HCT116 (cell line): Measurements from ENCODE around the gene ALDH1L1. TPM values are rescaled to one million over a fixed set of nuclear protein-coding genes. Genes with fewer than 3 reads are reported as not detected.

ENCODE experiments used
- ATAC-seq: fragments of 200-7000 bp; cut with Tn5 transposase; 2 replicates; pipeline ENCODE4 v1.9.1; 2020; ENCODE audit warnings: mild to moderate bottlenecking, moderate library complexity
- BruUV-seq: library from RNA; stranded (reverse); fragments of 400-500 nt; replicated peaks from 2 replicates; lab custom pipeline; 2021; lab: Mats Ljungman, UMichigan
- CTCF ChIA-PET: fragments of 300-600 bp; sonication (Branson Sonifier 250); formaldehyde crosslinking; loops from one replicate; lab custom pipeline; 2021; ENCODE audit warnings: antibody characterized with exemption; lab: Charles Lee
- POLR2A ChIA-PET: fragments of 300-600, 350-600 bp; sonication (Branson Sonifier 250); formaldehyde crosslinking; loops from one replicate; lab custom pipeline; 2021; ENCODE audit warnings: antibody characterized with exemption; lab: Charles Lee
- RAD21 ChIA-PET, 2 experiments: fragments of 300-600 bp; sonication (Branson Sonifier 250); formaldehyde crosslinking; loops; one replicate each; lab custom pipeline; 2023; ENCODE audit warnings: low total read pairs in 2 of 2; ENCODE audit not compliant: uncharacterized antibody in 2 of 2, unreplicated experiment in 2 of 2, low non-redundant PET in 1 of 2; lab: Charles Lee
- DNase-seq: peaks from one replicate; pipeline ENCODE4 v3.0.0-alpha.2; 2010; ENCODE audit warnings: low read depth, low spot score
- H2AFZ ChIP-seq: fragments of 200-600 bp; shearing (Covaris generic), sonication (generic); 2 replicates; pipeline ENCODE4 v1.6.1; 2017; ENCODE audit warnings: low read depth, mixed run types, mixed read lengths, antibody characterized with exemption, low read length; ENCODE audit not compliant: poor library complexity, severe bottlenecking
- H3K27ac ChIP-seq: 2 replicates; pipeline ENCODE4 v1.5.1; 2012; ENCODE audit warnings: low read depth, low read length
- H3K27me3 ChIP-seq: fragments of 200-600 bp; sonication (generic); 2 replicates; pipeline ENCODE4 v1.6.1; 2016; ENCODE audit warnings: mixed run types, low read length, mixed read lengths; ENCODE audit not compliant: insufficient read depth
- H3K36me3 ChIP-seq, 2 experiments: fragments of 200-500 bp in 1 of 2; fragments of 200-600 bp in 1 of 2; sonication (Bioruptor generic) in 1 of 2; sonication (generic) in 1 of 2; 2 replicates each; pipeline versions ENCODE4 v1.5.1 to v1.6.1; 2014 to 2016; ENCODE audit warnings: low read length in 2 of 2, inconsistent platforms in 1 of 2, mixed read lengths in 1 of 2, mixed run types in 1 of 2; ENCODE audit not compliant: insufficient read depth in 2 of 2, control insufficient read depth in 1 of 2
- H3K4me1 ChIP-seq, 2 experiments: fragments of 200-600 bp in 1 of 2; sonication (generic) in 1 of 2; 2 replicates each; pipeline versions ENCODE4 v1.5.1 to v1.6.1; 2012 to 2017; ENCODE audit warnings: low read length in 2 of 2, inconsistent platforms in 1 of 2, mild to moderate bottlenecking in 1 of 2, mixed read lengths in 1 of 2, mixed run types in 1 of 2, moderate library complexity in 1 of 2; ENCODE audit not compliant: insufficient read depth in 2 of 2, control insufficient read depth in 1 of 2
- H3K4me2 ChIP-seq: fragments of 200-600 bp; sonication (generic); 2 replicates; pipeline ENCODE4 v1.6.1; 2017; ENCODE audit warnings: mixed run types, low read length, mixed read lengths
- H3K4me3 ChIP-seq, 2 experiments: fragments of 200-600 bp in 1 of 2; sonication (generic) in 1 of 2; replicated peaks in 1 of 2; 2 replicates each; pipeline ENCODE4 v1.5.1; 2011 to 2016; ENCODE audit warnings: low read length in 2 of 2, control low read depth in 1 of 2, low read depth in 1 of 2, mild to moderate bottlenecking in 1 of 2, mixed read lengths in 1 of 2, mixed run types in 1 of 2
- H3K79me2 ChIP-seq: fragments of 200-600 bp; sonication (generic); 2 replicates; pipeline ENCODE4 v1.6.1; 2017; ENCODE audit warnings: mild to moderate bottlenecking, mixed run types, low read length, moderate library complexity, mixed read lengths; ENCODE audit not compliant: insufficient read depth
- H3K9ac ChIP-seq: fragments of 200-600 bp; sonication (generic); 2 replicates; pipeline ENCODE4 v1.6.1; 2016; ENCODE audit warnings: low read length, mixed read lengths
- H3K9me2 ChIP-seq: fragments of 200-600 bp; sonication (generic), shearing (Covaris generic); 2 replicates; pipeline ENCODE4 v1.6.1; 2017; ENCODE audit warnings: mixed run types, mild to moderate bottlenecking, moderate library complexity; ENCODE audit not compliant: insufficient read depth
- H3K9me3 ChIP-seq, 2 experiments: fragments of 200-500 bp in 1 of 2; fragments of 200-600 bp in 1 of 2; sonication (Bioruptor generic) in 1 of 2; sonication (generic) in 1 of 2; 2 replicates each; pipeline ENCODE4 v1.6.1; 2014 to 2017; ENCODE audit warnings: low read length in 2 of 2, mixed read lengths in 2 of 2, inconsistent platforms in 1 of 2, low read depth in 1 of 2, mild to moderate bottlenecking in 1 of 2, mixed run types in 1 of 2, moderate library complexity in 1 of 2; ENCODE audit not compliant: control insufficient read depth in 1 of 2, insufficient read depth in 1 of 2
- H4K20me1 ChIP-seq: fragments of 200-600 bp; sonication (generic), shearing (Covaris generic); 2 replicates; pipeline ENCODE4 v1.6.1; 2017; ENCODE audit warnings: mixed run types, mild to moderate bottlenecking, moderate library complexity; ENCODE audit not compliant: insufficient read depth
- ATF3 ChIP-seq: IDR thresholded peaks from 2 replicates; pipeline ENCODE4 v1.6.1; 2012
- CBX3 ChIP-seq: IDR thresholded peaks from 2 replicates; pipeline ENCODE4 v1.6.1; 2012; ENCODE audit warnings: low read depth
- EGR1 ChIP-seq: IDR thresholded peaks from 2 replicates; pipeline ENCODE4 v1.6.1; 2012; ENCODE audit warnings: low read depth
- ELF1 ChIP-seq: IDR thresholded peaks from 2 replicates; pipeline ENCODE4 v1.6.1; 2012; ENCODE audit warnings: low read depth, borderline replicate concordance
- EZH2 ChIP-seq: fragments of 200-600 bp; sonication (generic); IDR thresholded peaks from 2 replicates; pipeline ENCODE4 v1.6.1; 2017; ENCODE audit warnings: antibody characterized with exemption, mixed run types
- EZH2phosphoT487 ChIP-seq: fragments of 200-600 bp; IDR thresholded peaks from 2 replicates; pipeline ENCODE4 v1.6.1; 2018; ENCODE audit warnings: antibody characterized with exemption, borderline replicate concordance
- FOSL1 ChIP-seq: IDR thresholded peaks from 2 replicates; pipeline ENCODE4 v1.6.1; 2012; ENCODE audit warnings: low read depth
- JUND ChIP-seq: IDR thresholded peaks from 2 replicates; pipeline ENCODE4 v1.6.1; 2012
- POLR2A ChIP-seq: IDR thresholded peaks from 2 replicates; pipeline ENCODE4 v1.7.0; 2011; ENCODE audit warnings: borderline replicate concordance; ENCODE audit not compliant: insufficient read depth, insufficient read length; ENCODE audit errors: extremely low read depth
- POLR2AphosphoS5 ChIP-seq: IDR thresholded peaks from 2 replicates; pipeline ENCODE4 v1.6.1; 2011; ENCODE audit warnings: mild to moderate bottlenecking, low read depth, low read length, moderate library complexity
- RAD21 ChIP-seq: IDR thresholded peaks from 2 replicates; pipeline ENCODE4 v1.6.1; 2012; ENCODE audit warnings: low read depth, mild to moderate bottlenecking
- REST ChIP-seq: IDR thresholded peaks from 2 replicates; pipeline ENCODE4 v1.6.1; 2012; ENCODE audit warnings: low read depth
- SIN3A ChIP-seq: IDR thresholded peaks from 2 replicates; pipeline ENCODE4 v1.6.1; 2012; ENCODE audit warnings: low read depth
- SP1 ChIP-seq: IDR thresholded peaks from 2 replicates; pipeline ENCODE4 v1.6.1; 2012; ENCODE audit warnings: low read depth
- TCF7L2 ChIP-seq: IDR thresholded peaks from 2 replicates; pipeline ENCODE4 v1.7.0; 2011; ENCODE audit warnings: borderline replicate concordance, inconsistent platforms; ENCODE audit not compliant: insufficient read depth, insufficient read length; ENCODE audit errors: extremely low read depth
- ZFX ChIP-seq: fragments of 450-650 bp; IDR thresholded peaks from 2 replicates; pipeline ENCODE4 v1.6.1; 2017
- ZNF274 ChIP-seq: fragments of 200-500 bp; sonication (Bioruptor generic); IDR thresholded peaks from 2 replicates; pipeline ENCODE4 v1.6.1; 2014; ENCODE audit warnings: mild to moderate bottlenecking, low read depth, low read length, inconsistent platforms
- intact Hi-C: fragments of 100-400 bp; cut with micrococcal nuclease; formaldehyde crosslinking; loops from 2 replicates; pipeline ENCODE4 v1.10.0; 2022
- total RNA-seq: library from RNA; stranded (reverse); gene quantifications from one replicate; pipeline ENCODE4 v1.2.1, GENCODE V29; 2021; ENCODE audit not compliant: unreplicated experiment
- TF ChIP-seq, protein P1 (sequence below), 3 experiments: fragments of 200-600 bp in 1 of 3; sonication (generic) in 1 of 3; IDR thresholded peaks in 2 of 3; conservative IDR thresholded peaks in 1 of 3; 2 replicates each; pipeline ENCODE4 v1.5.1; 2012 to 2017; ENCODE audit warnings: low read depth in 2 of 3, low read length in 2 of 3, antibody characterized with exemption in 1 of 3, borderline replicate concordance in 1 of 3, control low read depth in 1 of 3, mild to moderate bottlenecking in 1 of 3, mixed read lengths in 1 of 3, mixed run types in 1 of 3, moderate library complexity in 1 of 3; ENCODE audit not compliant: insufficient read depth in 1 of 3
- TF ChIP-seq, protein P2 (sequence below): IDR thresholded peaks from 2 replicates; pipeline ENCODE4 v1.6.1; 2011; ENCODE audit warnings: mild to moderate bottlenecking, low read length, moderate library complexity; ENCODE audit not compliant: insufficient replicate concordance; ENCODE audit errors: extremely low read depth

The ALDH1L1 gene
- total RNA-seq, 1 experiment from 2014 or later = 0.81 TPM

DNA sequence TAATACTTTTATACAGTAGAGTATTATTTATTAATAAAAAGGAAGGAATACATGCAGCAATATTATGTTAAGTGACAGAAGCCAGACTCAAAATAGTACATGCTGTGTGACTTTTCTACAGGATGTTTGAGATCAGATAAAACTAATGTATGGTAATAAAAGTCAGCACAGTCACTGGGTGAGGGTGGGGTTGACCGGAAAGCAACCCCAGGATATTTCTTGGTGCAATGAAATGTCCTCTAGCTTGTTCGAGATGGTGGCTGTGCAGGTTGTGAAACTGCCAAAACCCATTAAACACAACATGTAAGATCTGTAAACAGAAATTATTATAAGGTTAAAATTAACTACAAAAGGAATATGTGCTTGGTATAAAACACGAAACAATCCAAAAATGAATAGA lies 20.8 kb upstream of the ALDH1L1 start:
- no peaks in the 10 kb centered on the region for H4K20me1 ChIP-seq
- POLR2A ChIA-PET = no interaction called here
- no peaks in the 10 kb centered on the region; a peak in 1 of 4 replicates for H3K9me3 ChIP-seq
- H3K79me2 ChIP-seq = no peaks in the 10 kb centered on the region
- no peak overlapping the region for H3K9ac ChIP-seq
- no peaks in the 10 kb centered on the region for H3K36me3 ChIP-seq
- intact Hi-C loops = no loop called here
- H2AFZ ChIP-seq = no peak overlapping the region
- no peaks in the 10 kb centered on the region for H3K9me2 ChIP-seq
- H3K4me1 ChIP-seq = 0 out of 4 replicates have a peak, but pooled peaks cover 0 to 4% of the 10 kb centered on the region in 2 experiments
- no peak for DNase-seq
- RAD21 ChIA-PET = no interaction called here
- CTCF ChIA-PET = no interaction called here
- no peaks in the 10 kb centered on the region for H3K27me3 ChIP-seq
- ATAC-seq = no peak
- TF ChIP-seq POLR2AphosphoS5 = no peak
- TF ChIP-seq, protein P1, sequence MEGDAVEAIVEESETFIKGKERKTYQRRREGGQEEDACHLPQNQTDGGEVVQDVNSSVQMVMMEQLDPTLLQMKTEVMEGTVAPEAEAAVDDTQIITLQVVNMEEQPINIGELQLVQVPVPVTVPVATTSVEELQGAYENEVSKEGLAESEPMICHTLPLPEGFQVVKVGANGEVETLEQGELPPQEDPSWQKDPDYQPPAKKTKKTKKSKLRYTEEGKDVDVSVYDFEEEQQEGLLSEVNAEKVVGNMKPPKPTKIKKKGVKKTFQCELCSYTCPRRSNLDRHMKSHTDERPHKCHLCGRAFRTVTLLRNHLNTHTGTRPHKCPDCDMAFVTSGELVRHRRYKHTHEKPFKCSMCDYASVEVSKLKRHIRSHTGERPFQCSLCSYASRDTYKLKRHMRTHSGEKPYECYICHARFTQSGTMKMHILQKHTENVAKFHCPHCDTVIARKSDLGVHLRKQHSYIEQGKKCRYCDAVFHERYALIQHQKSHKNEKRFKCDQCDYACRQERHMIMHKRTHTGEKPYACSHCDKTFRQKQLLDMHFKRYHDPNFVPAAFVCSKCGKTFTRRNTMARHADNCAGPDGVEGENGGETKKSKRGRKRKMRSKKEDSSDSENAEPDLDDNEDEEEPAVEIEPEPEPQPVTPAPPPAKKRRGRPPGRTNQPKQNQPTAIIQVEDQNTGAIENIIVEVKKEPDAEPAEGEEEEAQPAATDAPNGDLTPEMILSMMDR (IDR thresholded peaks at IDR 0.05 in 2 of 3, conservative IDR thresholded peaks at IDR 0.05 in 1 of 3; ENCODE audit: borderline replicate concordance in 1 of 3, insufficient read depth in 1 of 3, low read depth in 2 of 3, low read length in 2 of 3) = no peak
- no peak for TF ChIP-seq RAD21
- TF ChIP-seq EZH2 = no peak
- TF ChIP-seq FOSL1 = no peak
- no peak for TF ChIP-seq POLR2A
- TF ChIP-seq TCF7L2 = no peak
- no peak for TF ChIP-seq ZNF274
- TF ChIP-seq EZH2phosphoT487 = no peak
- no peak for TF ChIP-seq SIN3A
- TF ChIP-seq, protein P2, sequence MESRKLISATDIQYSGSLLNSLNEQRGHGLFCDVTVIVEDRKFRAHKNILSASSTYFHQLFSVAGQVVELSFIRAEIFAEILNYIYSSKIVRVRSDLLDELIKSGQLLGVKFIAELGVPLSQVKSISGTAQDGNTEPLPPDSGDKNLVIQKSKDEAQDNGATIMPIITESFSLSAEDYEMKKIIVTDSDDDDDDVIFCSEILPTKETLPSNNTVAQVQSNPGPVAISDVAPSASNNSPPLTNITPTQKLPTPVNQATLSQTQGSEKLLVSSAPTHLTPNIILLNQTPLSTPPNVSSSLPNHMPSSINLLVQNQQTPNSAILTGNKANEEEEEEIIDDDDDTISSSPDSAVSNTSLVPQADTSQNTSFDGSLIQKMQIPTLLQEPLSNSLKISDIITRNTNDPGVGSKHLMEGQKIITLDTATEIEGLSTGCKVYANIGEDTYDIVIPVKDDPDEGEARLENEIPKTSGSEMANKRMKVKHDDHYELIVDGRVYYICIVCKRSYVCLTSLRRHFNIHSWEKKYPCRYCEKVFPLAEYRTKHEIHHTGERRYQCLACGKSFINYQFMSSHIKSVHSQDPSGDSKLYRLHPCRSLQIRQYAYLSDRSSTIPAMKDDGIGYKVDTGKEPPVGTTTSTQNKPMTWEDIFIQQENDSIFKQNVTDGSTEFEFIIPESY = no peak
- no peak for TF ChIP-seq ELF1
- TF ChIP-seq SP1 = no peak
- no peak for TF ChIP-seq ATF3
- TF ChIP-seq EGR1 = no peak
- TF ChIP-seq CBX3 = no peak
- TF ChIP-seq JUND = no peak
- no peak for TF ChIP-seq REST
- no peak for TF ChIP-seq ZFX
- BruUV-seq = no TSS peak
- no peak overlapping the region for H3K27ac ChIP-seq
- no peak overlapping the region for H3K4me2 ChIP-seq
- no peak overlapping the region for H3K4me3 ChIP-seq
